Lung (tissue), 12 donors: ENCODE results near the gene ING3. TPM values are rescaled to one million over a fixed set of nuclear protein-coding genes. Genes with fewer than 3 reads are reported as not detected.

Source experiments
- ATAC-seq: fragments of 200-7000 bp; cut with Tn5 transposase; one replicate; pipeline ENCODE4 v1.9.1; 2020; ENCODE audit warnings: moderate number of reproducible peaks; ENCODE audit not compliant: insufficient read depth, low FRiP score
- DNase-seq, 3 donors: peaks; one replicate each; pipeline ENCODE4 v3.0.0-alpha.2; 2013 to 2017
- H3K27ac ChIP-seq, 2 donors: one replicate each; pipeline ENCODE4 v1.5.1; 2013; ENCODE audit warnings: mild to moderate bottlenecking in 2 of 2, moderate library complexity in 2 of 2, control low read depth in 1 of 2, inconsistent platforms in 1 of 2, low read depth in 1 of 2, low read length in 1 of 2
- H3K27me3 ChIP-seq, 3 donors: one replicate each; pipeline ENCODE4 v1.5.1; 2013; ENCODE audit warnings: low read length in 2 of 3; ENCODE audit not compliant: control insufficient read depth in 3 of 3, insufficient read depth in 3 of 3
- H3K36me3 ChIP-seq, 4 donors: one replicate each; pipeline ENCODE4 v1.5.1; 2013; ENCODE audit warnings: low read length in 4 of 4, mild to moderate bottlenecking in 1 of 4, moderate library complexity in 1 of 4; ENCODE audit not compliant: control insufficient read depth in 4 of 4, insufficient read depth in 4 of 4
- H3K4me1 ChIP-seq, 5 donors: one replicate each; pipeline ENCODE4 v1.5.1; 2013; ENCODE audit warnings: low read length in 5 of 5, mild to moderate bottlenecking in 2 of 5, moderate library complexity in 1 of 5; ENCODE audit not compliant: control insufficient read depth in 5 of 5, insufficient read depth in 5 of 5
- H3K4me3 ChIP-seq: one replicate; pipeline ENCODE4 v1.5.1; 2013; ENCODE audit warnings: mild to moderate bottlenecking, control low read depth, moderate library complexity
- H3K9ac ChIP-seq, 2 donors: one replicate each; pipeline ENCODE4 v1.5.1; 2013; ENCODE audit warnings: low read length in 2 of 2, control low read depth in 1 of 2; ENCODE audit not compliant: insufficient read depth in 1 of 2
- H3K9me3 ChIP-seq, 4 donors: one replicate each; pipeline ENCODE4 v1.5.1; 2013; ENCODE audit warnings: low read length in 3 of 4, mild to moderate bottlenecking in 1 of 4, moderate library complexity in 1 of 4; ENCODE audit not compliant: control insufficient read depth in 4 of 4, insufficient read depth in 3 of 4
- WGBS, 2 donors: extraction: QIAGEN DNeasy Blood & Tissue Kit; methylation state at CpG; one replicate each; pipeline ENCODE4 v1.1.7; 2013; 5-methylcytosine and 5-hydroxymethylcytosine counted together
- polyA plus RNA-seq, 2 donors: library from polyadenylated mRNA; stranded (reverse); fragments of 200-250 nt; gene quantifications; one replicate each; pipeline ENCODE4 v1.2.1, GENCODE V29; 2013
- total RNA-seq, 2 donors: library from RNA; depleted of rRNA in 1 of 2; stranded (reverse); fragments of >200 nt in 1 of 2; gene quantifications; one replicate each; pipeline ENCODE4 v1.2.1, GENCODE V29; 2014 to 2021
- TF ChIP-seq, protein P1 (sequence below): IDR thresholded peaks from 2 replicates; pipeline ENCODE4 v1.5.1; 2012; ENCODE audit warnings: mild to moderate bottlenecking; ENCODE audit errors: control extremely low read depth, extremely low read depth
- donor health status: control.
- donor health status: control.
- donor health status: Bipolar disorder and iron deficiency.
- donor health status: healthy.
- donor health status: DM: yes; HTN: yes; CAD: no.

The ING3 gene
- total and polyA plus RNA-seq, 4 donors: 8.6 to 24.9 (median 14.2) TPM

DNA sequence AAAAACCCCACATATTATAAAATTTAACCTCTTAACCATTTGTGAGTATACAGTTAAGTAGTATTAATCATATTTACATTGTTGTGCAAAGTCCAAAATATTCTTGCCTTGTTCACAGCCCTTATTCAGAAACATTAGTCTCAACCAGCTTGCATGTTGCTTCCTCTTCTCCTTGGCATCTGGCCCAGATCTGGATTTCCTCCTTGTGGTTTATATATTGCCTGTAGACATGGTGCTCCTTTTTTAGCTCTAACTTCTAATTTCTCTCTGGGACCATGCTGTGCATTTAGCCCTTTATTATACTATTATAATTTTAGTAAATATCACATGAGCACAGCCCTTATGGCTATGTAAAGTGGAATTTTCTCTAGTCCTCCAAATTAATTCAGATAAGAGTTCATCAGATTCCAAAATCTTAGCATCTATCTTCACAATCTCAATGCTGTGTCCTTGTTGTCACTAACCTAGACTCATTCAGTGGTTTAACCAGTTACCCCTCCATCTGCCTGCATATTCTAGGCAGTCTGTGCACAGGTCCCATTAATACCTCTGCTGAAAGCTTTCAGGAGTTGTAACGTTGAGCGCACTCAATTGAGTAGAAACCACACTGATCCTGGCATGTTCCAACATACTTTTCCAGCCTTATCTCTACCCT, 45.9 kb downstream of the ING3 start:
- no peaks in the 10 kb centered on the region for H3K9me3 ChIP-seq
- DNase-seq: peak; percentile 76 to 95 (median 93)
- TF ChIP-seq, protein P1, sequence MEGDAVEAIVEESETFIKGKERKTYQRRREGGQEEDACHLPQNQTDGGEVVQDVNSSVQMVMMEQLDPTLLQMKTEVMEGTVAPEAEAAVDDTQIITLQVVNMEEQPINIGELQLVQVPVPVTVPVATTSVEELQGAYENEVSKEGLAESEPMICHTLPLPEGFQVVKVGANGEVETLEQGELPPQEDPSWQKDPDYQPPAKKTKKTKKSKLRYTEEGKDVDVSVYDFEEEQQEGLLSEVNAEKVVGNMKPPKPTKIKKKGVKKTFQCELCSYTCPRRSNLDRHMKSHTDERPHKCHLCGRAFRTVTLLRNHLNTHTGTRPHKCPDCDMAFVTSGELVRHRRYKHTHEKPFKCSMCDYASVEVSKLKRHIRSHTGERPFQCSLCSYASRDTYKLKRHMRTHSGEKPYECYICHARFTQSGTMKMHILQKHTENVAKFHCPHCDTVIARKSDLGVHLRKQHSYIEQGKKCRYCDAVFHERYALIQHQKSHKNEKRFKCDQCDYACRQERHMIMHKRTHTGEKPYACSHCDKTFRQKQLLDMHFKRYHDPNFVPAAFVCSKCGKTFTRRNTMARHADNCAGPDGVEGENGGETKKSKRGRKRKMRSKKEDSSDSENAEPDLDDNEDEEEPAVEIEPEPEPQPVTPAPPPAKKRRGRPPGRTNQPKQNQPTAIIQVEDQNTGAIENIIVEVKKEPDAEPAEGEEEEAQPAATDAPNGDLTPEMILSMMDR: no peak
- H3K4me3 ChIP-seq: no peak overlapping the region
- no peak overlapping the region for H3K9ac ChIP-seq
- H3K36me3 ChIP-seq: no peaks in the 10 kb centered on the region
- 68 to 76% methylated on average over 2 of the region's 2 CpGs for WGBS, 2 donors
- no peaks in the 10 kb centered on the region for H3K27me3 ChIP-seq
- peak; percentile 72 for ATAC-seq
- H3K4me1 ChIP-seq: peaks cover 0 to 52% (median 15%) of the 10 kb centered on the region in 5 donors
- peak overlapping the region; percentile 33 to 44 for H3K27ac ChIP-seq

DNA sequence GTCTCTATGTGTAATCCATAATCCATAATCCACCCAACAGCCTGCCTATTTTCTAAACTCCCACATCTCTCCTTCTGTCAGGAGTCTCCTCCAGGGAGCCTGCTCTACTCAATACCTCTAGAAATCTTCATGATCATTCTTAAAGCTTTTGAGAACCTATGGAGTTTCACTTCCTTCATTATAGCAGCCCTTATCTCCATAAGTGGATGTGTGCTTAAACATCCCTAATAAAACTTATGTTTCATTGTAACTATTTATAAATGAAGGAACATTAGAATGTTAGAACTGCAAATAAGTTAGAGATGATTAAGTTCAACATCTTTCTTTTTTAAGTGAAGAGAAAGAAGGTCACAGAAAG, 46.4 kb downstream of the ING3 start:
- ATAC-seq: no peak
- Histone ChIP-seq H3K27me3 (no peaks in the 10 kb centered on the region), H3K9me3 (no peaks in the 10 kb centered on the region), H3K36me3 (no peaks in the 10 kb centered on the region), H3K4me1 (peaks cover 0 to 47% (median 15%) of the 10 kb centered on the region in 5 donors), H3K27ac (peak overlapping the region; percentile 33 to 44), H3K4me3 (no peak overlapping the region), H3K9ac (no peak overlapping the region)
- TF ChIP-seq, protein P1: no peak
- no peak for DNase-seq

DNA sequence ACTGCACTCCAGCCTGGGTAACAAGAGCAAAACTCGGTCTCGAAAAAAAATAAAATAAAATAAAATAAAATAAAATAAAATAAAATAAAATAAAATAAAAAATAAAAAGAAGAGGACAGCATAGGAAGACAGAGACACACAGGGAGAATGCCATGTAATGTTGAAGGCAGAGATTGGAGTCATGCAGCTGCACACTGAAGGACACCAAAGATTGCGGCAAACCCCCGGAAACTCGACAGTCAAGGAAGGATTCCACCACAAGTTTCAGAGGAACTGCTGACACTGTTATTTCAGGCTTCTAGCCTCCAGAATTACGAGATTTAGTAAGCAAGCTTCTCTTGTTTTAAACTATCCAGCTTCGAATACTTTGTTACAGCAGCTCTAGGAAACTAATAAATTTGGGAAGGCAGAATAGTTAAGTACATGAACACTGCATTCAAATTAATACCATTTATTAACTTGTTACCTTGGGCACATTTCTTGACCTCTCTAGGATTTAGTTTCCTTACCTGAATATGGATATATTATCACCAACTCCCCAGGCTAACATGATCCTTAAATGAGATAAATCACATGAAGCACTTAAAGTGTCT, 47.4 kb downstream of the ING3 start:
- DNase-seq (no peak), ATAC-seq (no peak)
- H3K36me3 ChIP-seq: no peaks in the 10 kb centered on the region
- no peaks in the 10 kb centered on the region for H3K27me3 ChIP-seq
- H3K4me1 ChIP-seq: peaks cover 0 to 46% (median 13%) of the 10 kb centered on the region in 5 donors
- no peak overlapping the region for H3K27ac ChIP-seq
- H3K9ac ChIP-seq: no peak overlapping the region
- H3K9me3 ChIP-seq: no peaks in the 10 kb centered on the region
- no peak overlapping the region for H3K4me3 ChIP-seq
- 55 to 79% methylated on average over 7 of the region's 7 CpGs for WGBS, 2 donors
- TF ChIP-seq, protein P1: no peak
